ENCODE data around the gene RTN4RL2.
A peak's percentile ranks its signal among the peaks of the same experiment; 100 is the strongest.

DNA sequence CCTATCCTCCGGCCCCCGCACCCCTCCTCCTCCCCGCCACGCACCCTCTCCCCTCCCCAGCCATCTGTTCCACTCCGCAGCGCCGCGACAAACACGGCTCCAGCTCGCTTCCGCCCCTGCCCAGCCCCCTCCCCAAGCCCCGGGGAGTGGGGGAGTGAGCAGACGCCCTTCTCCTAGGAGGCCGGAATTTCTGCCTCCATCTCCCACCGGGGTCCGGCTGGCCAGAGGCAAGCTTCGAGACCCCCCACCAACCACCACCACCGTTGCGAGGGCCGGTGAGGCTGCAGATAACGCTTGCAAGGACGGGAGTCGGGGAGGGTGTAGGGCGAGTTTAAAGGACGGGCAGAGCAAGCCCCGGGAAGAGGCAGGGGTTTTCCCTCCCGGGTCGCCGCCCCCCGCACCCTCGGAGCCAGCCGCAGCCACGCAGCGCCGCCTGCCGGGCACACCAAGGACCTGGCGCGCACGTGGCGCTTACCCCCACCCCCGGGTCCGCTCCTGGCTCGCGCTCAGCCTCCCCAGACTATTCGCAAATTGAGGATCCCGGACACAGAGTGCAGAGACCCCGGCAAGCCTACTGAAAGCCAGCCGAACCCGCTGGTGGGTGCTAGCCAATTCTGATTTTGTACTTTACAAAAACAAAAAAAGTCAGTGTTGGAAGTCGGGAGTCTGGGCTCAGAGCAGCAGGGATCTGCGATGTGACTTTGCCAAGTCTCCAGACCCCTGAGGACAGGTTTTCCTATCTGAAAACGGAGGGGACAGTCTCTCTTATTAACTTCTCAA is 22.6 kb downstream of the RTN4RL2 start:
- TF ChIP-seq, protein P1, sequence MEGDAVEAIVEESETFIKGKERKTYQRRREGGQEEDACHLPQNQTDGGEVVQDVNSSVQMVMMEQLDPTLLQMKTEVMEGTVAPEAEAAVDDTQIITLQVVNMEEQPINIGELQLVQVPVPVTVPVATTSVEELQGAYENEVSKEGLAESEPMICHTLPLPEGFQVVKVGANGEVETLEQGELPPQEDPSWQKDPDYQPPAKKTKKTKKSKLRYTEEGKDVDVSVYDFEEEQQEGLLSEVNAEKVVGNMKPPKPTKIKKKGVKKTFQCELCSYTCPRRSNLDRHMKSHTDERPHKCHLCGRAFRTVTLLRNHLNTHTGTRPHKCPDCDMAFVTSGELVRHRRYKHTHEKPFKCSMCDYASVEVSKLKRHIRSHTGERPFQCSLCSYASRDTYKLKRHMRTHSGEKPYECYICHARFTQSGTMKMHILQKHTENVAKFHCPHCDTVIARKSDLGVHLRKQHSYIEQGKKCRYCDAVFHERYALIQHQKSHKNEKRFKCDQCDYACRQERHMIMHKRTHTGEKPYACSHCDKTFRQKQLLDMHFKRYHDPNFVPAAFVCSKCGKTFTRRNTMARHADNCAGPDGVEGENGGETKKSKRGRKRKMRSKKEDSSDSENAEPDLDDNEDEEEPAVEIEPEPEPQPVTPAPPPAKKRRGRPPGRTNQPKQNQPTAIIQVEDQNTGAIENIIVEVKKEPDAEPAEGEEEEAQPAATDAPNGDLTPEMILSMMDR (IDR thresholded peaks at IDR 0.05), result peak; percentile 34 to 70 (median 56)
- no peak for TF ChIP-seq POLR2A (IDR thresholded peaks at IDR 0.05)
